HG02938 (cell line): ENCODE data around the gene ANKRD36.
"Not testable (repeated sequence)": the region's sequence is repeated elsewhere in the genome, so short reads cannot be mapped to it uniquely, and the experiment has no call there.

Experiments used
- ATAC-seq: cut with Tn5 transposase; IDR thresholded peaks from one replicate; pipeline ENCODE4 v1.9.1; 2021; ENCODE audit warnings: mild to moderate bottlenecking, moderate library complexity; ENCODE audit not compliant: unreplicated experiment

Gene ANKRD36

GRCh38 chr2:97112320-97113049 is 468 bp upstream of the ANKRD36 start:
- ATAC-seq = peak; percentile 55

- not testable (repeated sequence) for ATAC-seq
Measured at GRCh38 chr2:97113882-97114255, 916 bp downstream of the ANKRD36 start.

- not testable (repeated sequence) for ATAC-seq
Measured at GRCh38 chr2:97129090-97129489, 16.1 kb downstream of the ANKRD36 start.

- ATAC-seq = not testable (repeated sequence)
Measured at GRCh38 chr2:97144016-97144415, 31.1 kb downstream of the ANKRD36 start.

GRCh38 chr2:97166548-97166947 is 53.6 kb downstream of the ANKRD36 start:
- not testable (repeated sequence) for ATAC-seq

- ATAC-seq = not testable (repeated sequence)
Measured at GRCh38 chr2:97167938-97168337, 55.0 kb downstream of the ANKRD36 start.

GRCh38 chr2:97168583-97168982 is 55.6 kb downstream of the ANKRD36 start:
- ATAC-seq = not testable (repeated sequence)

GRCh38 chr2:97180391-97180790 is 67.4 kb downstream of the ANKRD36 start:
- not testable (repeated sequence) for ATAC-seq

GRCh38 chr2:97195349-97195748 is 82.4 kb downstream of the ANKRD36 start:
- ATAC-seq = not testable (repeated sequence)

- ATAC-seq = not testable (repeated sequence)
Measured at GRCh38 chr2:97197251-97197650, 84.3 kb downstream of the ANKRD36 start.

GRCh38 chr2:97200887-97201286 is 87.9 kb downstream of the ANKRD36 start:
- ATAC-seq = not testable (repeated sequence)

GRCh38 chr2:97202643-97203250 is 89.8 kb downstream of the ANKRD36 start:
- ATAC-seq = not testable (repeated sequence)

GRCh38 chr2:97210325-97210724 is 97.4 kb downstream of the ANKRD36 start:
- ATAC-seq = no peak

GRCh38 chr2:97215025-97215424 is 102.1 kb downstream of the ANKRD36 start:
- ATAC-seq = not testable (repeated sequence)

GRCh38 chr2:97230848-97231585 is 118.1 kb downstream of the ANKRD36 start:
- not testable (repeated sequence) for ATAC-seq

- ATAC-seq = not testable (repeated sequence)
Measured at GRCh38 chr2:97232981-97233380, 120.0 kb downstream of the ANKRD36 start.

GRCh38 chr2:97233660-97234295 is 120.8 kb downstream of the ANKRD36 start:
- not testable (repeated sequence) for ATAC-seq

- ATAC-seq = not testable (repeated sequence)
Measured at GRCh38 chr2:97261192-97261591, 148.2 kb downstream of the ANKRD36 start.

GRCh38 chr2:97266449-97266848 is 153.5 kb downstream of the ANKRD36 start:
- not testable (repeated sequence) for ATAC-seq

- no peak for ATAC-seq
Measured at GRCh38 chr2:97267411-97268074, 154.6 kb downstream of the ANKRD36 start.
